GM12872 (cell line): Measurements from ENCODE around the gene JAZF1.

Source experiments
- TF ChIP-seq, protein P1 (sequence below): IDR thresholded peaks from 3 replicates; pipeline ENCODE4 v1.5.1; 2011; ENCODE audit warnings: low read depth, mild to moderate bottlenecking, low read length, moderate library complexity; ENCODE audit not compliant: insufficient read depth

Gene JAZF1

GRCh38 chr7:27966219-27966780 lies 214.3 kb downstream of the JAZF1 start:
- TF ChIP-seq, protein P1, sequence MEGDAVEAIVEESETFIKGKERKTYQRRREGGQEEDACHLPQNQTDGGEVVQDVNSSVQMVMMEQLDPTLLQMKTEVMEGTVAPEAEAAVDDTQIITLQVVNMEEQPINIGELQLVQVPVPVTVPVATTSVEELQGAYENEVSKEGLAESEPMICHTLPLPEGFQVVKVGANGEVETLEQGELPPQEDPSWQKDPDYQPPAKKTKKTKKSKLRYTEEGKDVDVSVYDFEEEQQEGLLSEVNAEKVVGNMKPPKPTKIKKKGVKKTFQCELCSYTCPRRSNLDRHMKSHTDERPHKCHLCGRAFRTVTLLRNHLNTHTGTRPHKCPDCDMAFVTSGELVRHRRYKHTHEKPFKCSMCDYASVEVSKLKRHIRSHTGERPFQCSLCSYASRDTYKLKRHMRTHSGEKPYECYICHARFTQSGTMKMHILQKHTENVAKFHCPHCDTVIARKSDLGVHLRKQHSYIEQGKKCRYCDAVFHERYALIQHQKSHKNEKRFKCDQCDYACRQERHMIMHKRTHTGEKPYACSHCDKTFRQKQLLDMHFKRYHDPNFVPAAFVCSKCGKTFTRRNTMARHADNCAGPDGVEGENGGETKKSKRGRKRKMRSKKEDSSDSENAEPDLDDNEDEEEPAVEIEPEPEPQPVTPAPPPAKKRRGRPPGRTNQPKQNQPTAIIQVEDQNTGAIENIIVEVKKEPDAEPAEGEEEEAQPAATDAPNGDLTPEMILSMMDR: no peak

GRCh38 chr7:27965650-27966049 lies 214.9 kb downstream of the JAZF1 start:
- TF ChIP-seq, protein P1: no peak

GRCh38 chr7:27964820-27965219 lies 215.8 kb downstream of the JAZF1 start:
- TF ChIP-seq, protein P1: no peak

DNA sequence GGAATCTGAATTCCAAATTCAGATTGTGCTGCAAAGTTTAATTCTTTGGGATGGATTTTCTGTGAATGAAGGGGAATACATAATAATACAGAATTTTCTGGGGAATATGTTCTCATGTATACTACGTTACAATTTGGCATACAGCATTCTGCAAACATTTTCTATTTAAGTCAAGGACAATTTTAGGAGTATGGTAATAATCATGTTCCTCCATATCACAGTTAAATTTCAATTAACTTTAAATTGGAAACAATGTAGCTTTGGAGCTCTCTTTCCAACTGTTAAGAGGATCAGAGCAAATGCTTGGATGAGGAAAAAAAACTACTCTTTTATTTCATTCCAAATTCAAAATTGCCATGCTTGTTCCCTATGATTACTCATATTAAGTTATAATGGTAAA lies 217.5 kb downstream of the JAZF1 start:
- TF ChIP-seq, protein P1: no peak

DNA sequence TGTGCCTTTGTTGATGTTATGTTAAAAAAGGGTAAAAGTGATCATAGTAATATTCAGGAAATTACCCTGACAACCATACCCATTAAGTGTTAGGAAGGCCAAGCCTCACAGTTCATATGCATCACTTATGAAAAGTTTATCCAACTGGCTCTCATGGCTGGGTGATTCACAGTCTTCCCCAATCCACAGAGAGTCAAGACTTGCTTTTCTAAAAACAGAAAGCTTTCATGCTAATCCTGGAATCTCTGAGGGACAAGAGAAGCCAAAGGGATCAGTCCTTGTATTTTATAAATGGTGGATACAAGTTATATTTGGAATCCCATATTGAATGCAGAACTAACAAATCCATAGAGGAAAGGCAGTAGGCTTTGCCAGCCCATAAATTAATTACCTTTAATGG lies 218.3 kb downstream of the JAZF1 start:
- TF ChIP-seq, protein P1: no peak

GRCh38 chr7:27961255-27961654 lies 219.3 kb downstream of the JAZF1 start:
- TF ChIP-seq, protein P1: no peak

DNA sequence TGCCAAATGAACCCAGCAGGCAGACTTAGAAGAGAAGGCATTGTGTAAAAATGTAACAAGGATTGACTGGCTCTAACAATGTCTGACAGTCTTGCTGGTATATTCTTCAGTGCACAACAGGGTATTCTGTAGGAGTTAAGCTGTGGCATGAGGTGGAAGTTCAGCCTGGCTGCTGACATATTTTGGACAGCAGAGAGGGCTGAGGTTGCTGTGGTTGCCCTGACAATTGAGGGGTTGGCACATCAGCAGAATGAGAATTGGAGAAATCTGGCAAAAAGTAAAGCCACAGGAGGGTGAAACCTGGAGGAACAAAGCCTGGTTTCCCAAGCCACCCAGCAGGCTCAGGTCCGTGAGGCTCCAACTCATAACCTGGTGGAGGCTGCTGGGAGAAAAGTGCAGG lies 220.2 kb downstream of the JAZF1 start:
- TF ChIP-seq, protein P1: no peak
